Epithelial cell of proximal tubule (primary cell): Measurements from ENCODE around the gene ATP1A3. TPM values are rescaled to one million over a fixed set of nuclear protein-coding genes. Genes with fewer than 3 reads are reported as not detected.
"Not testable (repeated sequence)": the region's sequence is repeated elsewhere in the genome, so short reads cannot be mapped to it uniquely, and the experiment has no call there.

Source experiments
- DNase-seq: peaks from one replicate; pipeline ENCODE4 v3.0.0-alpha.2; 2011; ENCODE audit warnings: low read depth
- H3K4me3 ChIP-seq: 2 replicates; pipeline ENCODE4 v1.5.1; 2011; ENCODE audit warnings: low read depth, mild to moderate bottlenecking, low read length
- total RNA-seq: library from RNA; depleted of rRNA; stranded (reverse); fragments of >200 nt; gene quantifications from 2 replicates; pipeline ENCODE4 v1.2.3, GENCODE V29; 2015
- TF ChIP-seq, protein P1 (sequence below): conservative IDR thresholded peaks from 2 replicates; pipeline ENCODE4 v1.5.1; 2012; ENCODE audit warnings: low read depth, mild to moderate bottlenecking, low read length

Gene ATP1A3
- total RNA-seq, 1 donor from 2014 or later = not detected

DNA sequence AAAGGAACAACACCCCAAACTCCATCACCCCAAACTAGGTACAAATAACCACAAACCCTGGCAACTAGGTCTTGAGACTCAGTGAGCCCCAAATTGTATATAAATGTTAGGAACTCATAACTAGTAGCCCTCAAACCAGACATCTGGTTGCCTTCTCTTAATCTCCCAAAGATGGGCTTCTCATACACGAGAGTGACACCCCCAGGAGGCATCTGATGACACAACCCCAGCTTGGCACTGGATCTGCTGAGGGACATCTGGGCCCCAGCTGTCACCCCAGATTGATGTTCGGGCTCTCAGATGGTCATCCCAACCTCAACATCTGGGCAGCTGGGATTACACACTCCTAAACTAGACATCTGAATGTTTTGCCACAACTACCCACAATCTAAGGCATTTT lies 49.7 kb downstream of the ATP1A3 start:
- DNase-seq = no peak
- H3K4me3 ChIP-seq = no peak overlapping the region
- TF ChIP-seq, protein P1, sequence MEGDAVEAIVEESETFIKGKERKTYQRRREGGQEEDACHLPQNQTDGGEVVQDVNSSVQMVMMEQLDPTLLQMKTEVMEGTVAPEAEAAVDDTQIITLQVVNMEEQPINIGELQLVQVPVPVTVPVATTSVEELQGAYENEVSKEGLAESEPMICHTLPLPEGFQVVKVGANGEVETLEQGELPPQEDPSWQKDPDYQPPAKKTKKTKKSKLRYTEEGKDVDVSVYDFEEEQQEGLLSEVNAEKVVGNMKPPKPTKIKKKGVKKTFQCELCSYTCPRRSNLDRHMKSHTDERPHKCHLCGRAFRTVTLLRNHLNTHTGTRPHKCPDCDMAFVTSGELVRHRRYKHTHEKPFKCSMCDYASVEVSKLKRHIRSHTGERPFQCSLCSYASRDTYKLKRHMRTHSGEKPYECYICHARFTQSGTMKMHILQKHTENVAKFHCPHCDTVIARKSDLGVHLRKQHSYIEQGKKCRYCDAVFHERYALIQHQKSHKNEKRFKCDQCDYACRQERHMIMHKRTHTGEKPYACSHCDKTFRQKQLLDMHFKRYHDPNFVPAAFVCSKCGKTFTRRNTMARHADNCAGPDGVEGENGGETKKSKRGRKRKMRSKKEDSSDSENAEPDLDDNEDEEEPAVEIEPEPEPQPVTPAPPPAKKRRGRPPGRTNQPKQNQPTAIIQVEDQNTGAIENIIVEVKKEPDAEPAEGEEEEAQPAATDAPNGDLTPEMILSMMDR = no peak

DNA sequence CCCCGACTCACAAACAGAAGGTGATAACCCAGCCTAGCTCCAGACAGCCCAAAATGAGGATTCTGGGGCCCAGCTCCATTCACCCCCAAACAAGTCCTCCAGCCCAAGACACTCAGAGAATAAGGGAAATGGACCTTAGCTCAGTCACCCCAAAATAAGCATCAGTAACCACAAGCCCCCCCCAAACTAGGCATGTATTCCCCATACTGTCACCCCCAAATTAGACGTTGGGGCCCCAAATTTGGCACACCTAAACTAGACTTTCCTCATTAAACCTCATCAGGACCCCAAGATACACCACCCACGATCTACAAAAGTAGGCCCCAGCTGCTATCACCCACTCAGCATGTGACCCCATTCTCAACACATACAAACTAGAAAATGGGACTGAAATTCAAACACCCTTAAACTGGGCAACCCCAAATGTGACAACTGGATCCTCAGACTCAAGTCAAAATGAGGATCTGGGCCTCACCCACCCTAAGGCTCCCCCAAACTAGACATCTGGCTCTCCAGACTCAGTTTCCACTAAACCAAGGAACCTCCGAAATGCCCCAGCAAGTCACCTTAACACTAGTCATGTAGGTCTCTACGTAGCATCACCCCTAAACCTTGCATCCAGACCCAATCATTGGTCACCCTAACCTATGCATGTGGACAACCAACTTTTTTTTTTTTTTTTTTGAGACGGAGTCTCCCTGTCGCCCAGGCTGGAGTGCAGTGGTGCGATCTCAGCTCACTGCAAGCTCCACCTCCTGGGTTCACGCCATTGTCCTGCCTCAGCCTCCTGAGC lies 52.4 kb downstream of the ATP1A3 start:
- H3K4me3 ChIP-seq = no peak overlapping the region
- DNase-seq = no peak
- TF ChIP-seq, protein P1 = no peak

DNA sequence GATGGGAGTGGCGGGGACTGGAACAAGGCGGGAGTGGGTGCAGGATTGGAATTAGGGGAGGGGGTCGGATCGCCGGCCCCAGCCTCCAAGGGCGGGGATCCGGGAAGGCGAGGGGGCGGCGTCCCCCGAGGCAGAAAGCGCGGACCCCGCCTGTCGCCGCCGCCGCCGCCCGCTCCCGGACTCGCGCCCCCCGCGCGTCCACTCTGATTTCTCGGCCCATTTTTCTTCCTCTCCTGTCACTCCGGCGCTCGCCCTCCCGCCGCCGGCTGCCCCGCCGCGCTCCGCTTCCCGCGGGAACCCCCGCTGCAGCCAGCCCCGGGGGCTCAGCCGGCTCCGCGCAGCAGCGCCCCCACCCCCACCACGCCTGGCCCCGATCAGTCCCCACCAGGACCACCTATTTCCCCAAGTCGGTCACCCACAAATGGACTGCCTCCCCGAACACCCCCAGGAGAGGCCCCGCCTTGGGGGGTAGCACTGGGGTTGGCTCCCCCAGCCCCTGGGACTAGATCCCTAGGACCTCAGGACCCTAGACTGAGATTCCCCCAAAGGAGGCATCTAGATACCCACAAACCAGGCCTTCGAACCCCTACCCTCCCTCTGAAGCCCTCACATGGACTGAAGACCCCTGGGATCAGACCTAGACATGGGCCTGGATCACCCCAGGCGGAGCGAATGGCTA lies 53.2 kb downstream of the ATP1A3 start:
- peak overlapping the region; percentile 52 for H3K4me3 ChIP-seq
- DNase-seq = no peak
- TF ChIP-seq, protein P1 = no peak

DNA sequence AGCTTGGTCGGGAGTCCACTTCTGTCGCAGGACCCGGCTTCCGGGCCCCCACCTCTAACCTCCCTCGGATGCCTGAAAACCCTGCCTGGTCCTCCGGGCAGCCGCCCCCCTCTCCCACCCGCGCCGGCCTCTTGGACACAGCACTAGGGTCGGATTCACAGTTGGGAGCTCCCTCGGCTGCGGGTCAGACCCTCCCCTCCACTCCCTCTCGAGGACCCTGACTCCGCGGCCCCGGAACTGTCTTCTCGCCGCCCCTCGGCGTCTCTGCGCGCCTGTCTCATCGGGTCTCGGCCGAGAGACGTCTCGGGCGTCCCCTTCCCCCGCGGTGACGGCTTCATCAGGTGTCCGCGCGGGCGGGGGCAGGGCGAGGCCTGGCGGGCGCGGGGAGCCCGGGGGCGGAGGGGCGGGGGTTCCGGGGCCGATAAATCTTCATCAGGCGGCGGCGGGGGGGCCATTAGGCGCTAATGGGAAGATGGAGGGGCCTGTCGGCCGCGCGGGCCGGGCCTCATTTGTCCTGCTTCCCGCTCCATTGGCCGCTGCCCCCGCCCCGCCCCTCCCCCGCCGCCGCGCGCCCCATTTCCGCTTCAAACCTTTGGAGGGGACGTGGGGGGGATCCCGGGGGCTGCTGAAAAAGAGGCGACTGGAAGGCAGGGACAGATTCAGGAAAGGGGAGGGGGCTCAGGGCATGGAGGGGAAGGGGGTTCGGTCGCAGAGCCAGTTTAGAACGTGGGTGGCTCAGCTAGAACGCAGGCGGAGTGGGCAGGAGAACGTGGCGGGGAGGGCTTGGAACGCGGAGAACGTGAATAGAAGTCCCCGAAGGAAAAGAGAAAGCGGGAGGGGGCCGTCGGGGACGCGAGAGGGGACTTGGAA lies 53.9 kb downstream of the ATP1A3 start:
- H3K4me3 ChIP-seq = peak overlapping the region; percentile 52
- no peak for DNase-seq
- TF ChIP-seq, protein P1 = no peak

DNA sequence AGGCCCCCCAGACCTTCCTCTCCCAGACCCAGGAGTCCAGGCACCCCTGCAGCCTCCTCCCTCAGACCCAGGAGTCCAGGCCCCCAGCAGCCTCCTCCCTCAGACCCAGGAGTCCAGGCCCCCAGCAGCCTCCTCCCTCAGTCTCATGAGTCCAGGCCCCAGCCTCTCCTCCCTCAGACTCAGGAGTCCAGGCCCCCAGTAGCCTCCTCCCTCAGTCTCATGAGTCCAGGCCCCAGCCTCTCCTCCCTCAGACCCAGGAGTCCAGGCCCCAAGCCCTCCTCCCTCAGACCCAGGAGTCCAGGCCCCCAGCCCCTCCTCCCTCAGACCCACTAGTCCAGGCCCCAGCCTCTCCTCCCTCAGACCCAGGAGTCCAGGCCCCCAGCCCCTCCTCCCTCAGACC lies 54.8 kb downstream of the ATP1A3 start:
- not testable (repeated sequence) for DNase-seq, H3K4me3 ChIP-seq

DNA sequence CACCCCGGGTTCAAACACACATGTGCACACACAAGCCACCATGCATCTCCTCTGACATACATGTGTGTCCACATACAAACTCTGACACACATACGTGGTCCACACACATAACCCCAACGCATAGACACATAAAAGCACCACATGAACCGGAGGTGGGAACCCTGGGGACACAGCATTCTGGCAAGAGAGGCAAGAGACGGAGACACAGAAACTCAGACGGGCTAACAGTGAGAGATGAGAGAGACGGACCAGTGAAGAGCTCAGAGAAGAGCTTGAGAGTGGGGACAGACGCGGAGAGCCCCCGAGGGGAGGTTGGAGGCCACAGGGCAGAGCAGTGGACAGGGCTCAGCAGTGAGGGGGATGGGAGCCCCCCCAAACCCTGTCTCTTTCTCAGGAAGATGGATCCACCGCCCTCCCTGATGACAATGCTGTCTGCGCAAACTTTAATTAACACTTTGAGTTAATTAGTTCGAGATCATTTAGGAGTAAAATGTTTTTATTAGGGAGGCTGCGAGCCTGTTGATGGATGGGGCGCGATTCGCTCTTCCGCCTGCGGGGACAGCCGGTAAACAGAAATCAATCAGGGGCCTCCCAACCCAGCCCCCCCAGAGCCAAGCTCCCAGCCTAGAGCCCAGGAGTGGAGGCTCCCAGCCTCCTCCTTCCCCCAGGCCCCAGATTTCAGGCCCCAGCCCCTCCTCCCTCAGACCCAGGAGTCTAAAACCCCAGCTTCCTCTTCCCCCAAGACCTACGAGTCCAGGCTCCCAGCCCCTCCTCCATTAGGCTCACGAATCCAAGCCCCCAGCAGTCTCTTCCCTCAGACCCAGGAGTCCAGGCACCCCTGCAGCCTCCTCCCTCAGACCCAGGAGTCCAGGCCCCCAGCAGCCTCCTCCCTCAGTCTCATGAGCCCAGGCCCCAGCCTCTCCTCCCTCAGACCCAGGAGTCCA lies 56.2 kb downstream of the ATP1A3 start:
- TF ChIP-seq, protein P1 = no peak
- DNase-seq = no peak
- H3K4me3 ChIP-seq = no peak overlapping the region
